AG09309 (cell line): ENCODE measurements around the gene DAB2IP.

Experiments used
- DNase-seq: peaks from one replicate; pipeline ENCODE4 v3.0.0-alpha.2; 2010; ENCODE audit warnings: low read depth
- H3K4me3 ChIP-seq: 2 replicates; pipeline ENCODE4 v1.5.1; 2011; ENCODE audit warnings: mild to moderate bottlenecking, low read depth, low read length, moderate library complexity; ENCODE audit not compliant: control insufficient read depth
- TF ChIP-seq, protein P1 (sequence below): IDR thresholded peaks from 2 replicates; pipeline ENCODE4 v1.5.1; 2011; ENCODE audit warnings: mild to moderate bottlenecking, low read depth, low read length, inconsistent platforms; ENCODE audit not compliant: insufficient read depth, control insufficient read depth; ENCODE audit errors: missing control alignments

The DAB2IP gene

DNA sequence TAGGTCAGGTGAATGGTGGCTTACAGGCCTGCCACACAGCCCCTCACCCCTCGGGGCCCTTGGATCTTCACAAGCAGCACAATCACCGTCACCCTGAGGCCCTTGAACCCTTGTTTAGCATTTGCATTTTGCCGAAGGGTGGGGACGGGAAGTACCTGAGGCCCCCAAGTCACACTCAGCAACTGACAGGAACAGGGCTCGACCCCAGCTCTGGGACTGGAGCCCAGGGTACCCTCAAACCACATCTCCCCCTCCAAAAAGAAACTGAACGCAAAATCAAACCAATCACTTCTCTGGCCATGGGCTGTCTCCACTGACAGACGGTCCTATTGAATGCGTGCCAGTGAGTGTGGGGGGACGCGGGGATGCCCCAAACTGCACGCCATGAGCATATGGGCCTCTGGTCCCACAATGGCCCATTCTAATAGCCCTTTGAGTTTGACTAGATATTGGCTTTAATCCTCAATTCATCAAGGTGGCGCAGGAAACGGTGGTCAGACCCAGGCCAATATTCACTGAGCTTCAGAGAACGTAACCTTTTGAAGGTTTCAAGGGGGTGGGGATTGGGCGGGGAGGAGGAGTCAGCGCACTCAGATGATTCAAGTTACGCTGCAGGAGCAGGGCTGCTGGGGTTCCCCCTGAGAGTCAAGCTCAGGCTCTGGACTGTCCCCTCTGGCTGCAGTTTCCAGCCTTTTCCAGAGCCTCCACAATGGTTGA lies 176.0 kb downstream of the DAB2IP start:
- no peak for DNase-seq
- TF ChIP-seq, protein P1, sequence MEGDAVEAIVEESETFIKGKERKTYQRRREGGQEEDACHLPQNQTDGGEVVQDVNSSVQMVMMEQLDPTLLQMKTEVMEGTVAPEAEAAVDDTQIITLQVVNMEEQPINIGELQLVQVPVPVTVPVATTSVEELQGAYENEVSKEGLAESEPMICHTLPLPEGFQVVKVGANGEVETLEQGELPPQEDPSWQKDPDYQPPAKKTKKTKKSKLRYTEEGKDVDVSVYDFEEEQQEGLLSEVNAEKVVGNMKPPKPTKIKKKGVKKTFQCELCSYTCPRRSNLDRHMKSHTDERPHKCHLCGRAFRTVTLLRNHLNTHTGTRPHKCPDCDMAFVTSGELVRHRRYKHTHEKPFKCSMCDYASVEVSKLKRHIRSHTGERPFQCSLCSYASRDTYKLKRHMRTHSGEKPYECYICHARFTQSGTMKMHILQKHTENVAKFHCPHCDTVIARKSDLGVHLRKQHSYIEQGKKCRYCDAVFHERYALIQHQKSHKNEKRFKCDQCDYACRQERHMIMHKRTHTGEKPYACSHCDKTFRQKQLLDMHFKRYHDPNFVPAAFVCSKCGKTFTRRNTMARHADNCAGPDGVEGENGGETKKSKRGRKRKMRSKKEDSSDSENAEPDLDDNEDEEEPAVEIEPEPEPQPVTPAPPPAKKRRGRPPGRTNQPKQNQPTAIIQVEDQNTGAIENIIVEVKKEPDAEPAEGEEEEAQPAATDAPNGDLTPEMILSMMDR, result no peak
- no peak overlapping the region for H3K4me3 ChIP-seq

DNA sequence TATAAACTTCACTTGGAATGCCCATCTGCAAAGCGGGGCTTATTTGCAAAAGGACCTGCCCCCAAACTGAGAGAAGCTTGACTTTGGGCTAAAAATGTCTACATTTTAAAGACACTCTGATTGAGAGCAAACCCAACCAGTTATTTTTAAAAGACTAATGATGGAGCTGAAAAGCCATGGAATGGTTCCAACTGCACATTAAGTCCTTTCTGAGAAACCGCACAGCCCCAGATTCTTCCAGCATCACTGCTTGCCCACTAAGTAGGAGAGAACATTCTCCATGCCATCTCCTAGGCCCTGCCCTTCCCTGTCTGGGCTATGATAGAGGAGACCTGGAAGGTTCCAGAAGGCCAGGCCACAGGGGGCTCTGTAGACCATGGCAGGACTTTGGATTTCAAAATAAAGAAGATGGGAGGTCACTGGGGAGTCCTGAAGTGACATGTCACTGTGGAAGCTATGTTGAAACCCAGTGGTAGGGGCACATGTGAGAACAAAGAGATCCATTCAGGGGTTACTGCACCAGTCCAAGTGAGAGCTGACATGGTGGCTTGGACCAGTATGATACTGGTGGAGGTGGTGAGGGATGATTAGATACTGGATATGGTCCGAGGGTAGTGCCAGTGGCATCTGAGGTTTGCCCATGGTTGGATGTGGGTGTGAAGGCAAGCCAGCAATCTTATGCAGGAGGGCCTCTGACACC lies 179.2 kb downstream of the DAB2IP start:
- H3K4me3 ChIP-seq, result no peak overlapping the region
- DNase-seq, result no peak
- TF ChIP-seq, protein P1, result no peak

DNA sequence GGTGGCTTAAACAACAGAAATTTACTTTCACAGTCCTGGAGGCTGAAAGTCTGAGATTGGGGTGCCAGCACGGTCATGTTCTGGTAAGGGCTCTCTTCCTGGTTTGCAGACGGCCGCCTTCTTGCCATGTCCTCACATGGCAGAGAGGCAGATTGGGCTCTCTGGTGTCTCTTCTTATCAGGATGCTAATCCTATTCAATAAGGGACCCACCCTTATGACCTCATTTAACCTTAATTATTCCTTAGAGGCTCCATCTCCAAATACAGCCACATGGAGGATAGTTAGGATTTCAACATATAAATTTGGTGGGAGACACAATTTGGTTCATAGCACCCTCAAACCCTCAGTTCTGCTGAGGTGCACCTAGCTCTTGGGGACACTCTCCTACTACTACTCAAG lies 180.4 kb downstream of the DAB2IP start:
- TF ChIP-seq, protein P1, result no peak
- no peak overlapping the region for H3K4me3 ChIP-seq
- no peak for DNase-seq

DNA sequence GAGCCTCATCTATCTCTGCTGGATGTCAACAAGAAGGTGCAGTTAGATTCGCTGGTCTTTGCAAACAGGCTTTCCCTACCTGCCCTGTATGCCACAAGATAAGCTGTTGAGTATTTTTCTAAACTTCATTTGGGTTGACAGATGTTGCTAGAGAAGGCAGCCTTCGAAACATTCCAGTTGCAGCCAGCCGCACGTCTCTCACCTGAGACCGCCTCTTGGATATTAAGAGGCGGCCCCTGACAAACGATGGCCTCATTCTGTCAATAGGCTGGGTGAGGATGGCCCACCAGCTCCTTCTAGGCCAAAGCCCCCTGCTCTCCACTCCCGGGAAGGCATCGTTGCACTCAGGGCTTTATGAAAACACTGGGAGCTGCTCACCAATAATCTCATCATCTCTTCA lies 181.6 kb downstream of the DAB2IP start:
- no peak for DNase-seq
- H3K4me3 ChIP-seq, result no peak overlapping the region
- TF ChIP-seq, protein P1, result no peak
